NT2/D1 (cell line): ENCODE measurements around the gene NOC2L.

Experiments
- SUZ12 ChIP-seq: IDR thresholded peaks from 2 replicates; pipeline ENCODE4 v1.6.1; 2011; ENCODE audit not compliant: insufficient read length, insufficient read depth; ENCODE audit errors: extremely low read depth
- YY1 ChIP-seq: IDR thresholded peaks from 2 replicates; pipeline ENCODE4 v1.6.1; 2011; ENCODE audit not compliant: insufficient read length, insufficient read depth
- ZNF274 ChIP-seq: IDR thresholded peaks from 2 replicates; pipeline ENCODE4 v1.6.1; 2011; ENCODE audit warnings: mild to moderate bottlenecking, low read depth, low read length

- no peak for TF ChIP-seq ZNF274
- TF ChIP-seq SUZ12: no peak
- no peak for TF ChIP-seq YY1
Observed at GRCh38 chr1:998995-999724, 40.1 kb upstream of the NOC2L start.
